ENCODE measurements around the gene ZFYVE9. TPM values are rescaled to one million over a fixed set of nuclear protein-coding genes. Genes with fewer than 3 reads are reported as not detected.

ZFYVE9 gene
- total and polyA plus RNA-seq, 10 of the 15 experiments (the other 5 are each of a cell fraction or from before 2014, with no cell fraction given) = 0.26 to 6.9 (median 2.3) TPM

DNA sequence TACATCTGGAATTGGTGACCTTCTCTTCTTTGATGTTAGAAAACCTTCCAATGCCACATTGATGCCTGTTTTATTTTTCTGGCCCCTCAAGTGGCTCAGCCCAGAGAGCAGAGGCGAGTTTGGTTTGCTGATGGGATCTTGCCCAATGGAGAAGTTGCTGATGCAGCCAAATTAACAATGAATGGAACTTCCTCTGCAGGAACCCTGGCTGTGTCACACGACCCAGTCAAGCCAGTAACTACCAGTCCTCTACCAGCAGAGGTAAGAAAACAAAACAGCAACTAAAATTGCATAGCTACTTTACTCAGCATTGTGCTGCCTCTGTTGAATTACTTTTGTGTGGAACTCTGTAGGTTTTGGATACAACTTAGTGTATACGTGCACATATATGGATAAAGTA is 126.5 kb downstream of the ZFYVE9 start:
- intact Hi-C loops (cut with micrococcal nuclease; ENCODE audit: unreplicated experiment) = no loop called here
- RAD21 ChIA-PET (ENCODE audit: unreplicated experiment) = no interaction called here
- ATAC-seq = no peak

More for the DNA sequence above, 126.5 kb downstream of the ZFYVE9 start:
- no peak for DNase-seq (ENCODE audit: low read depth, low spot score)
- no peaks in the 10 kb centered on the region for H4K20me1 ChIP-seq (ENCODE audit: control insufficient read depth, insufficient read depth)
- no TSS peak for BruUV-seq (replicated peaks)
- TF ChIP-seq SUZ12 (IDR thresholded peaks at IDR 0.05; ENCODE audit: unreplicated experiment) (no peak), SREBF1 (IDR thresholded peaks at IDR 0.05; ENCODE audit: low read length) (no peak), RAD51 (IDR thresholded peaks at IDR 0.05) (no peak), IRF5 (IDR thresholded peaks at IDR 0.05; ENCODE audit: borderline replicate concordance) (no peak), TCF12 (IDR thresholded peaks at IDR 0.05; ENCODE audit: low read depth, low read length) (no peak), NBN (IDR thresholded peaks at IDR 0.05) (no peak), RUNX3 (IDR thresholded peaks at IDR 0.05; ENCODE audit: low read length) (no peak), BCL3 (IDR thresholded peaks at IDR 0.05; ENCODE audit: borderline replicate concordance, insufficient read depth, low read depth, low read length, poor library complexity, severe bottlenecking) (no peak), CREM (IDR thresholded peaks at IDR 0.05; ENCODE audit: low read depth) (no peak), SUPT20H (IDR thresholded peaks at IDR 0.05; ENCODE audit: borderline replicate concordance, control insufficient read depth, low read depth, low read length) (no peak), ZNF622 (IDR thresholded peaks at IDR 0.05) (no peak)
- TF ChIP-seq, protein P1, sequence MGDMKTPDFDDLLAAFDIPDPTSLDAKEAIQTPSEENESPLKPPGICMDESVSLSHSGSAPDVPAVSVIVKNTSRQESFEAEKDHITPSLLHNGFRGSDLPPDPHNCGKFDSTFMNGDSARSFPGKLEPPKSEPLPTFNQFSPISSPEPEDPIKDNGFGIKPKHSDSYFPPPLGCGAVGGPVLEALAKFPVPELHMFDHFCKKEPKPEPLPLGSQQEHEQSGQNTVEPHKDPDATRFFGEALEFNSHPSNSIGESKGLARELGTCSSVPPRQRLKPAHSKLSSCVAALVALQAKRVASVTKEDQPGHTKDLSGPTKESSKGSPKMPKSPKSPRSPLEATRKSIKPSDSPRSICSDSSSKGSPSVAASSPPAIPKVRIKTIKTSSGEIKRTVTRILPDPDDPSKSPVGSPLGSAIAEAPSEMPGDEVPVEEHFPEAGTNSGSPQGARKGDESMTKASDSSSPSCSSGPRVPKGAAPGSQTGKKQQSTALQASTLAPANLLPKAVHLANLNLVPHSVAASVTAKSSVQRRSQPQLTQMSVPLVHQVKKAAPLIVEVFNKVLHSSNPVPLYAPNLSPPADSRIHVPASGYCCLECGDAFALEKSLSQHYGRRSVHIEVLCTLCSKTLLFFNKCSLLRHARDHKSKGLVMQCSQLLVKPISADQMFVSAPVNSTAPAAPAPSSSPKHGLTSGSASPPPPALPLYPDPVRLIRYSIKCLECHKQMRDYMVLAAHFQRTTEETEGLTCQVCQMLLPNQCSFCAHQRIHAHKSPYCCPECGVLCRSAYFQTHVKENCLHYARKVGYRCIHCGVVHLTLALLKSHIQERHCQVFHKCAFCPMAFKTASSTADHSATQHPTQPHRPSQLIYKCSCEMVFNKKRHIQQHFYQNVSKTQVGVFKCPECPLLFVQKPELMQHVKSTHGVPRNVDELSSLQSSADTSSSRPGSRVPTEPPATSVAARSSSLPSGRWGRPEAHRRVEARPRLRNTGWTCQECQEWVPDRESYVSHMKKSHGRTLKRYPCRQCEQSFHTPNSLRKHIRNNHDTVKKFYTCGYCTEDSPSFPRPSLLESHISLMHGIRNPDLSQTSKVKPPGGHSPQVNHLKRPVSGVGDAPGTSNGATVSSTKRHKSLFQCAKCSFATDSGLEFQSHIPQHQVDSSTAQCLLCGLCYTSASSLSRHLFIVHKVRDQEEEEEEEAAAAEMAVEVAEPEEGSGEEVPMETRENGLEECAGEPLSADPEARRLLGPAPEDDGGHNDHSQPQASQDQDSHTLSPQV (IDR thresholded peaks at IDR 0.05) = no peak
- no peak overlapping the region for H3K4me3 ChIP-seq
- H3K27me3 ChIP-seq (replicated peaks in 1 of 2; ENCODE audit: control insufficient read depth in 2 of 2, insufficient read depth in 2 of 2, low read length in 1 of 2) = no peaks in the 10 kb centered on the region
- POLR2A ChIA-PET = no interaction called here
- no peaks in the 10 kb centered on the region for H3K36me3 ChIP-seq (ENCODE audit: control insufficient read depth in 2 of 2, insufficient read depth in 2 of 2, low read length in 1 of 2)
- CTCF ChIA-PET = interaction anchor here (0.6 kb wide), 1 partner anchor 65 kb away, joined by 3 read pairs; no protein-coding TSS in a partner anchor
- H3K4me2 ChIP-seq (ENCODE audit: control insufficient read depth, insufficient read depth) = no peak overlapping the region
- no peak for FAIRE-seq
- SMC1A ChIA-PET (ENCODE audit: uncharacterized antibody, unreplicated experiment) = interaction anchor here (0.6 kb wide), 1 partner anchor 123 kb away, joined by 3 read pairs; no protein-coding TSS in a partner anchor
- no peaks in the 10 kb centered on the region for H3K4me1 ChIP-seq (ENCODE audit: control insufficient read depth, insufficient read depth, low read length)
- H3K79me2 ChIP-seq (ENCODE audit: control insufficient read depth, insufficient read depth, low read length) = no peaks in the 10 kb centered on the region
- H3K9me3 ChIP-seq (replicated peaks; ENCODE audit: control insufficient read depth, insufficient read depth, low read length) = no peaks in the 10 kb centered on the region
- no peak overlapping the region for H2AFZ ChIP-seq (ENCODE audit: control insufficient read depth, low read depth, low read length)
- H3K27ac ChIP-seq (ENCODE audit: control insufficient read depth, insufficient read depth) = no peak overlapping the region
- 33% methylated on average over 3 of the region's 3 CpGs for WGBS (ENCODE audit: insufficient coverage, insufficient replicate concordance, low lambda C conversion rate, missing lambda C conversion rate)
- no peak overlapping the region for H3K9ac ChIP-seq (ENCODE audit: control insufficient read depth, insufficient read depth, low read length)
- in situ Hi-C loops (cut with MboI) = no loop called here

Measured in GM12878 (cell line).